CD14-positive monocyte (primary cell): ENCODE measurements around the gene PRR15. TPM values are rescaled to one million over a fixed set of nuclear protein-coding genes. Genes with fewer than 3 reads are reported as not detected.

Experiments used
- DNase-seq, 3 donors: peaks; one replicate each; pipeline ENCODE4 v3.0.0-alpha.2; 2011 to 2022
- H2AFZ ChIP-seq: 2 replicates; pipeline ENCODE4 v1.6.0; 2012; ENCODE audit warnings: mild to moderate bottlenecking, low read depth, low read length, inconsistent platforms; ENCODE audit not compliant: insufficient read depth, poor library complexity, severe bottlenecking
- H3K27ac ChIP-seq, 2 donors: 1 replicate in 1 of 2; 2 replicates in 1 of 2; pipeline ENCODE4 v1.5.1; 2012 to 2013; ENCODE audit warnings: low read length in 2 of 2, control low read depth in 1 of 2, inconsistent platforms in 1 of 2, low read depth in 1 of 2, mild to moderate bottlenecking in 1 of 2
- H3K27me3 ChIP-seq, 2 donors: one replicate each; pipeline versions ENCODE4 v1.6.0 to v1.6.1; 2011 to 2013; ENCODE audit warnings: low read length in 2 of 2; ENCODE audit not compliant: control insufficient read depth in 2 of 2, insufficient read depth in 2 of 2
- H3K36me3 ChIP-seq, 2 donors: replicated peaks in 1 of 2; 1 replicate in 1 of 2; 2 replicates in 1 of 2; pipeline versions ENCODE4 v1.5.1 to v1.6.1; 2012 to 2013; ENCODE audit warnings: low read length in 2 of 2, control low read depth in 1 of 2, inconsistent platforms in 1 of 2, mild to moderate bottlenecking in 1 of 2; ENCODE audit not compliant: insufficient read depth in 2 of 2, control insufficient read depth in 1 of 2
- H3K4me1 ChIP-seq, 2 donors: 1 replicate in 1 of 2; 2 replicates in 1 of 2; pipeline versions ENCODE4 v1.5.1 to v1.6.1; 2012 to 2013; ENCODE audit warnings: low read length in 2 of 2, control low read depth in 1 of 2, inconsistent platforms in 1 of 2, mild to moderate bottlenecking in 1 of 2, moderate library complexity in 1 of 2; ENCODE audit not compliant: insufficient read depth in 2 of 2, control insufficient read depth in 1 of 2
- H3K4me2 ChIP-seq: replicated peaks from 2 replicates; pipeline ENCODE3; 2012; ENCODE audit warnings: low read length, moderate library complexity, mild to moderate bottlenecking; ENCODE audit not compliant: poor library complexity, severe bottlenecking; ENCODE audit errors: extremely low read depth
- H3K4me3 ChIP-seq, 3 experiments: fragments of 200-600 bp in 1 of 3; sonication (generic) in 1 of 3; replicated peaks in 1 of 3; 1 replicate in 2 of 3; 2 replicates in 1 of 3; pipeline ENCODE4 v1.5.1; 2011 to 2013; ENCODE audit warnings: low read length in 3 of 3, mild to moderate bottlenecking in 3 of 3, control low read depth in 2 of 3, low read depth in 2 of 3, inconsistent platforms in 1 of 3, moderate library complexity in 1 of 3
- H3K79me2 ChIP-seq: 2 replicates; pipeline ENCODE4 v1.6.0; 2012; ENCODE audit warnings: mild to moderate bottlenecking, control low read depth, inconsistent platforms, low read length, moderate library complexity; ENCODE audit not compliant: insufficient read depth
- H3K9ac ChIP-seq: 2 replicates; pipeline ENCODE4 v1.6.0; 2017; ENCODE audit warnings: low read length, mild to moderate bottlenecking; ENCODE audit not compliant: insufficient read depth, poor library complexity, severe bottlenecking
- H3K9me3 ChIP-seq, 2 donors: replicated peaks in 1 of 2; 1 replicate in 1 of 2; 2 replicates in 1 of 2; pipeline versions ENCODE4 v1.5.1 to v1.6.1; 2012 to 2013; ENCODE audit warnings: low read length in 2 of 2, control low read depth in 1 of 2; ENCODE audit not compliant: control insufficient read depth in 1 of 2, insufficient read depth in 1 of 2
- H4K20me1 ChIP-seq: 2 replicates; pipeline ENCODE4 v1.6.0; 2012; ENCODE audit warnings: mild to moderate bottlenecking, low read length, control low read depth, moderate library complexity; ENCODE audit not compliant: insufficient read depth
- H3K27ac Mint-ChIP-seq, 7 donors: one replicate each; pipeline ENCODE4 v1.8.0; 2020; ENCODE audit warnings: mild to moderate bottlenecking in 7 of 7, mixed read lengths in 7 of 7, moderate library complexity in 6 of 7, inconsistent platforms in 2 of 7
- H3K27me3 Mint-ChIP-seq, 3 donors: one replicate each; pipeline ENCODE4 v1.8.0; 2021 to 2022; ENCODE audit warnings: low read depth in 3 of 3, mild to moderate bottlenecking in 3 of 3, mixed read lengths in 3 of 3, moderate library complexity in 3 of 3, inconsistent platforms in 1 of 3
- H3K36me3 Mint-ChIP-seq, 2 donors: one replicate each; pipeline ENCODE4 v1.8.0; 2020; ENCODE audit warnings: mixed read lengths in 2 of 2, inconsistent platforms in 1 of 2, mild to moderate bottlenecking in 1 of 2
- H3K4me1 Mint-ChIP-seq: one replicate; pipeline ENCODE4 v1.8.0; 2020; ENCODE audit warnings: mild to moderate bottlenecking, mixed read lengths
- H3K4me3 Mint-ChIP-seq, 2 donors: one replicate each; pipeline ENCODE4 v1.8.0; 2020; ENCODE audit warnings: mild to moderate bottlenecking in 2 of 2, mixed read lengths in 2 of 2, moderate library complexity in 1 of 2
- H3K9me3 Mint-ChIP-seq, 7 donors: one replicate each; pipeline ENCODE4 v1.8.0; 2020 to 2022; ENCODE audit warnings: mixed read lengths in 7 of 7, mild to moderate bottlenecking in 6 of 7, moderate library complexity in 6 of 7, inconsistent platforms in 2 of 7
- WGBS: methylation state at CpG from one replicate; pipeline ENCODE4 v1.1.5; 2013; ENCODE audit warnings: missing lambda C conversion rate; ENCODE audit not compliant: insufficient coverage; 5-methylcytosine and 5-hydroxymethylcytosine counted together
- intact Hi-C, 2 donors: fragments of 100-400 bp; cut with micrococcal nuclease; formaldehyde crosslinking; loops; one replicate each; pipeline versions ENCODE4 v1.15.0 to v1.15.1; 2023
- polyA plus RNA-seq, 3 donors: library from polyadenylated mRNA; depleted of rRNA in 1 of 3; unstranded in 2 of 3; stranded (reverse) in 1 of 3; fragments of 300-500 nt in 2 of 3; fragments of >200 nt in 1 of 3; fragmentation: Illumina TruSeq in 2 of 3; gene quantifications; 1 replicate in 2 of 3; 2 replicates in 1 of 3; pipeline ENCODE4 v1.2.3, GENCODE V29; 2012 to 2021
- TF ChIP-seq, protein P1 (sequence below): fragments of 200-600 bp; IDR thresholded peaks from one replicate; pipeline ENCODE4 v1.8.0; 2022; ENCODE audit warnings: antibody characterized with exemption, mild to moderate bottlenecking

The PRR15 gene
- polyA plus RNA-seq, 3 donors, result not detected

DNA sequence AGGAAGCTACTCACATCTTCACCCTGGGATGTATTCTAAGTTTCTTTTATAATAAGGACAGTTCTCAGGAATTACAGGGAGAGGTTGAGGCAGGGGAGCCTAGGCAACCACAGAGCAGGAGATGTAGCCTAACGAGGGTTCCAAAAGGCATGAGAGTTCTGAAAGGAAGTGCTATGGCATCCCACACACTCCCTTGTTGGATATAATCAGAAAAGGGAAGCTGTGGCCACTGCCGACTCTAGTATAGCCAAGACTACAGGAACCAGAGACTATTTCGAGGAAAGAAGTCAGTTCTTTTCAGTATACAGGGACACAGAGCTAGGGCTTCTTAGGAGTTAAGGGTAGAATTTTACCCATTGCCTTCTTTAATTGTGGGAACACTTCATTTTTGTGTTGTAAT, 11.0 kb downstream of the PRR15 start:
- H3K4me2 ChIP-seq, result no peak overlapping the region
- no peaks in the 10 kb centered on the region for H4K20me1 ChIP-seq
- no peaks in the 10 kb centered on the region for H3K79me2 ChIP-seq
- H3K9me3 ChIP-seq, result peaks cover 17 to 22% of the 10 kb centered on the region in 2 donors
- TF ChIP-seq, protein P1, sequence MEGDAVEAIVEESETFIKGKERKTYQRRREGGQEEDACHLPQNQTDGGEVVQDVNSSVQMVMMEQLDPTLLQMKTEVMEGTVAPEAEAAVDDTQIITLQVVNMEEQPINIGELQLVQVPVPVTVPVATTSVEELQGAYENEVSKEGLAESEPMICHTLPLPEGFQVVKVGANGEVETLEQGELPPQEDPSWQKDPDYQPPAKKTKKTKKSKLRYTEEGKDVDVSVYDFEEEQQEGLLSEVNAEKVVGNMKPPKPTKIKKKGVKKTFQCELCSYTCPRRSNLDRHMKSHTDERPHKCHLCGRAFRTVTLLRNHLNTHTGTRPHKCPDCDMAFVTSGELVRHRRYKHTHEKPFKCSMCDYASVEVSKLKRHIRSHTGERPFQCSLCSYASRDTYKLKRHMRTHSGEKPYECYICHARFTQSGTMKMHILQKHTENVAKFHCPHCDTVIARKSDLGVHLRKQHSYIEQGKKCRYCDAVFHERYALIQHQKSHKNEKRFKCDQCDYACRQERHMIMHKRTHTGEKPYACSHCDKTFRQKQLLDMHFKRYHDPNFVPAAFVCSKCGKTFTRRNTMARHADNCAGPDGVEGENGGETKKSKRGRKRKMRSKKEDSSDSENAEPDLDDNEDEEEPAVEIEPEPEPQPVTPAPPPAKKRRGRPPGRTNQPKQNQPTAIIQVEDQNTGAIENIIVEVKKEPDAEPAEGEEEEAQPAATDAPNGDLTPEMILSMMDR, result no peak
- 0% methylated on average over 2 of the region's 3 CpGs for WGBS
- H3K4me3 Mint-ChIP-seq, result no peak overlapping the region
- peaks cover 5 to 18% of the 10 kb centered on the region in 2 donors for H3K27me3 ChIP-seq
- H3K27me3 Mint-ChIP-seq, result peaks cover 5 to 13% (median 6%) of the 10 kb centered on the region in 3 donors
- DNase-seq, result no peak
- no peak overlapping the region for H2AFZ ChIP-seq
- no peak overlapping the region for H3K27ac ChIP-seq
- H3K36me3 Mint-ChIP-seq, result no peaks in the 10 kb centered on the region
- H3K9ac ChIP-seq, result no peak overlapping the region
- intact Hi-C loops, result no loop called here
- H3K27ac Mint-ChIP-seq, result no peak overlapping the region
- no peaks in the 10 kb centered on the region for H3K36me3 ChIP-seq
- peaks cover 12 to 33% (median 25%) of the 10 kb centered on the region in 7 donors for H3K9me3 Mint-ChIP-seq
- H3K4me3 ChIP-seq, result no peak overlapping the region
- no peaks in the 10 kb centered on the region for H3K4me1 Mint-ChIP-seq
- H3K4me1 ChIP-seq, result no peaks in the 10 kb centered on the region

DNA sequence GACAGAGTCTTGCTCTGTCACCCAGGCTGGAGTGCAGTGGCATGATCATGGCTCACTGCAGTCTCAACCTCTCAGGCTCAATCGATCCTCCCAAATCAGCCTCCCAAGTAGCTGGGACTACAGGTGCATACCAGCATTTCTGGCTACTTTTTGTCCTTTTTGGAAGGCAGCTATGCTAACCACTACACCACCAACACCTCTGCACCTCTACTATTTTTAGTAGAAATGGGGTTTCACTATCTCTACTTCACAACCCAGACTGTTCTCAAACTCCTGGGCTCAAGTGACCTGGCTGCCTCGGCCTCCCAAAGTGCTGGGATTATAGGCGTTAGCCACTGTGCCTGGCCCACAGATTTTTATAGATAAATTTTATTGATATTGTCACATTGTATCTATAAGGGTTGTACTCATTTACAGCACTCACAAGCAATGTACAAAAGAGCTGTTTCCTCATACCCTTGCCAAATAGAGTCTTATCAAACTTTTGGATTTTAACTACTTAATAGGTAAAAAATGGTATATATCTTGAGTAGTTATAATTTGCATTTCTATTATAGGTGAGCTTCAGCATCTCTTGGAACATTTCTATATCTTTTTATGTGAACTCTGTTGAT, 23.7 kb downstream of the PRR15 start:
- H3K27ac Mint-ChIP-seq, result no peak overlapping the region
- no peaks in the 10 kb centered on the region for H3K36me3 Mint-ChIP-seq

More for the DNA sequence above, 23.7 kb downstream of the PRR15 start:
- Histone ChIP-seq H3K27ac (no peak overlapping the region), H2AFZ (no peak overlapping the region), H4K20me1 (no peaks in the 10 kb centered on the region), H3K4me3 (no peak overlapping the region), H3K9me3 (no peaks in the 10 kb centered on the region), H3K9ac (no peak overlapping the region), H3K36me3 (no peaks in the 10 kb centered on the region), H3K4me1 (peaks cover 6 to 10% of the 10 kb centered on the region in 2 donors), H3K4me2 (no peak overlapping the region), H3K27me3 (no peaks in the 10 kb centered on the region), H3K79me2 (no peaks in the 10 kb centered on the region)
- Mint-ChIP-seq H3K4me3 (no peak overlapping the region), H3K4me1 (peaks cover 11% of the 10 kb centered on the region), H3K27me3 (no peaks in the 10 kb centered on the region), H3K9me3 (peaks cover 0 to 1% (median 0%) of the 10 kb centered on the region in 7 donors)
- DNase-seq, result no peak
- TF ChIP-seq, protein P1, result no peak
- 100% methylated on average over 1 of the region's 3 CpGs for WGBS
- intact Hi-C loops, result no loop called here
